ENCODE results near the gene ICAM5.

ICAM5 gene

DNA sequence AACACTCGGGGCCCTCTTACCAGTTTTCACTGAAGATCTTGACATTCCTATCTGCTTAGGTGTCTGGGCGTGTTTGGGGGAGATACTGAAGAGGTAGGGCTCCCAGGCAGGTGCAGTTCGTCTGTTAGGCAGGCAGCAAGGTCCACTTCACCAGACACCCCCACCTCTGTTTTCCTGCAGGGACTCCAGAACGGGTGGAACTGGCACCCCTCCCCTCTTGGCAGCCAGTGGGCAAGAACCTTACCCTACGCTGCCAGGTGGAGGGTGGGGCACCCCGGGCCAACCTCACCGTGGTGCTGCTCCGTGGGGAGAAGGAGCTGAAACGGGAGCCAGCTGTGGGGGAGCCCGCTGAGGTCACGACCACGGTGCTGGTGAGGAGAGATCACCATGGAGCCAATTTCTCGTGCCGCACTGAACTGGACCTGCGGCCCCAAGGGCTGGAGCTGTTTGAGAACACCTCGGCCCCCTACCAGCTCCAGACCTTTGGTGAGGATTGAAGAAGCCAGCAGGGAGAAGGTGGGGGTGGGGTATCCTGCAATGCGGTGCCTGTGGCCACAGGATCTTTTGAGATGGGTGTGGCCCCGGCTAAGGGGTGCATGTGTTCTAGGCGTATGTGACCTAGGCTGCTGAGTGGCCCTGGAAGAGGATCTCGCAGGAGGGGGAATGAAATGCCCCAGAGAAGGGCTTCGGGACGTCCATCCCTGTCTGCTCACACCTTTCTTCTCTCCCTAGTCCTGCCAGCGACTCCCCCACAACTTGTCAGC, 6.3 kb upstream of the ICAM5 start:
- DNase-seq (ENCODE audit: low read depth), result no peak
- H3K4me3 ChIP-seq (ENCODE audit: low read length), result no peak overlapping the region
- TF ChIP-seq, protein P1, sequence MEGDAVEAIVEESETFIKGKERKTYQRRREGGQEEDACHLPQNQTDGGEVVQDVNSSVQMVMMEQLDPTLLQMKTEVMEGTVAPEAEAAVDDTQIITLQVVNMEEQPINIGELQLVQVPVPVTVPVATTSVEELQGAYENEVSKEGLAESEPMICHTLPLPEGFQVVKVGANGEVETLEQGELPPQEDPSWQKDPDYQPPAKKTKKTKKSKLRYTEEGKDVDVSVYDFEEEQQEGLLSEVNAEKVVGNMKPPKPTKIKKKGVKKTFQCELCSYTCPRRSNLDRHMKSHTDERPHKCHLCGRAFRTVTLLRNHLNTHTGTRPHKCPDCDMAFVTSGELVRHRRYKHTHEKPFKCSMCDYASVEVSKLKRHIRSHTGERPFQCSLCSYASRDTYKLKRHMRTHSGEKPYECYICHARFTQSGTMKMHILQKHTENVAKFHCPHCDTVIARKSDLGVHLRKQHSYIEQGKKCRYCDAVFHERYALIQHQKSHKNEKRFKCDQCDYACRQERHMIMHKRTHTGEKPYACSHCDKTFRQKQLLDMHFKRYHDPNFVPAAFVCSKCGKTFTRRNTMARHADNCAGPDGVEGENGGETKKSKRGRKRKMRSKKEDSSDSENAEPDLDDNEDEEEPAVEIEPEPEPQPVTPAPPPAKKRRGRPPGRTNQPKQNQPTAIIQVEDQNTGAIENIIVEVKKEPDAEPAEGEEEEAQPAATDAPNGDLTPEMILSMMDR (conservative IDR thresholded peaks at IDR 0.05; ENCODE audit: low read length), result no peak

DNA sequence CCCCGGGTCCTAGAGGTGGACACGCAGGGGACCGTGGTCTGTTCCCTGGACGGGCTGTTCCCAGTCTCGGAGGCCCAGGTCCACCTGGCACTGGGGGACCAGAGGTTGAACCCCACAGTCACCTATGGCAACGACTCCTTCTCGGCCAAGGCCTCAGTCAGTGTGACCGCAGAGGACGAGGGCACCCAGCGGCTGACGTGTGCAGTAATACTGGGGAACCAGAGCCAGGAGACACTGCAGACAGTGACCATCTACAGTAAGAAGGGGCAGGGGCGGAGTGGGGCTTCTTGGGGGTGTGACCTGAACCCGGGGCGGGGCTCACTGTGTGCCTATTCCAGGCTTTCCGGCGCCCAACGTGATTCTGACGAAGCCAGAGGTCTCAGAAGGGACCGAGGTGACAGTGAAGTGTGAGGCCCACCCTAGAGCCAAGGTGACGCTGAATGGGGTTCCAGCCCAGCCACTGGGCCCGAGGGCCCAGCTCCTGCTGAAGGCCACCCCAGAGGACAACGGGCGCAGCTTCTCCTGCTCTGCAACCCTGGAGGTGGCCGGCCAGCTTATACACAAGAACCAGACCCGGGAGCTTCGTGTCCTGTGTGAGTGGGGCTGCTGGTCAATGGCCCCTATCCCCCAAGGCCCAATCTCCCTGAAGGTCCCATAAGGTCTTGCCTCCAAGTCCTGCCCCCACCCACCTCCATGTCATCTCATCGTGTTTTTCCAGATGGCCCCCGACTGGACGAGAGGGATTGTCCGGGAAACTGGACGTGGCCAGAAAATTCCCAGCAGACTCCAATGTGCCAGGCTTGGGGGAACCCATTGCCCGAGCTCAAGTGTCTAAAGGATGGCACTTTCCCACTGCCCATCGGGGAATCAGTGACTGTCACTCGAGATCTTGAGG, 5.4 kb upstream of the ICAM5 start:
- H3K4me3 ChIP-seq (ENCODE audit: low read length), result no peak overlapping the region
- DNase-seq (ENCODE audit: low read depth), result no peak
- TF ChIP-seq, protein P1 (conservative IDR thresholded peaks at IDR 0.05; ENCODE audit: low read length), result no peak

DNA sequence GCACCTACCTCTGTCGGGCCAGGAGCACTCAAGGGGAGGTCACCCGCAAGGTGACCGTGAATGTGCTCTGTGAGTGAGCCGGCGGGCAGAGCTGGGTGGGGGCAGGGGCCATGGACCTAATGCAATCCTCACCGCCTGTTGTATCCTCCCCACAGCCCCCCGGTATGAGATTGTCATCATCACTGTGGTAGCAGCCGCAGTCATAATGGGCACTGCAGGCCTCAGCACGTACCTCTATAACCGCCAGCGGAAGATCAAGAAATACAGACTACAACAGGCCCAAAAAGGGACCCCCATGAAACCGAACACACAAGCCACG, 4.8 kb upstream of the ICAM5 start:
- TF ChIP-seq, protein P1 (conservative IDR thresholded peaks at IDR 0.05; ENCODE audit: low read length), result no peak
- DNase-seq (ENCODE audit: low read depth), result no peak

GRCh38 chr19:10285393-10285792, 4.4 kb upstream of the ICAM5 start:
- no peak overlapping the region for H3K4me3 ChIP-seq (ENCODE audit: low read length)
- TF ChIP-seq, protein P1 (conservative IDR thresholded peaks at IDR 0.05; ENCODE audit: low read length), result no peak
- no peak for DNase-seq (ENCODE audit: low read depth)

More for the DNA sequence above, 4.8 kb upstream of the ICAM5 start:
- no peak overlapping the region for H3K4me3 ChIP-seq (ENCODE audit: low read length)

DNA sequence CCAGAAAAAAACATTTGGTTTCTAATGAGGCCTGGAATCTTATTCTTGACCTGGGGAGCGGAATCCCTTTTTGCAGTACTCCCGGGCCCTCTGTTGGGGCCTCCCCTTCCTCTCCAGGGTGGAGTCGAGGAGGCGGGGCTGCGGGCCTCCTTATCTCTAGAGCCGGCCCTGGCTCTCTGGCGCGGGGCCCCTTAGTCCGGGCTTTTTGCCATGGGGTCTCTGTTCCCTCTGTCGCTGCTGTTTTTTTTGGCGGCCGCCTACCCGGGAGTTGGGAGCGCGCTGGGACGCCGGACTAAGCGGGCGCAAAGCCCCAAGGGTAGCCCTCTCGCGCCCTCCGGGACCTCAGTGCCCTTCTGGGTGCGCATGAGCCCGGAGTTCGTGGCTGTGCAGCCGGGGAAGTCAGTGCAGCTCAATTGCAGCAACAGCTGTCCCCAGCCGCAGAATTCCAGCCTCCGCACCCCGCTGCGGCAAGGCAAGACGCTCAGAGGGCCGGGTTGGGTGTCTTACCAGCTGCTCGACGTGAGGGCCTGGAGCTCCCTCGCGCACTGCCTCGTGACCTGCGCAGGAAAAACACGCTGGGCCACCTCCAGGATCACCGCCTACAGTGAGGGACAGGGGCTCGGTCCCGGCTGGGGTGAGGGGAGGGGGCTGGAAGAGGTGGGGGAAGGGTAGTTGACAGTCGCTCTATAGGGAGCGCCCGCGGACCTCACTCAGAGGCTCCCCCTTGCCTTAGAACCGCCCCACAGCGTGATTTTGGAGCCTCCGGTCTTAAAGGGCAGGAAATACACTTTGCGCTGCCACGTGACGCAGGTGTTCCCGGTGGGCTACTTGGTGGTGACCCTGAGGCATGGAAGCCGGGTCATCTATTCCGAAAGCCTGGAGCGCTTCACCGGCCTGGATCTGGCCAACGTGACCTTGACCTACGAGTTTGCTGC, 2.7 kb upstream of the ICAM5 start, which contains the start of gene ICAM4:
ICAM4 (plus strand) TSS at position 153 of the 935 bp plus-strand sequence; CDS start at position 211, 58 bp downstream.
- TF ChIP-seq, protein P1 (conservative IDR thresholded peaks at IDR 0.05; ENCODE audit: low read length), result no peak
- DNase-seq (ENCODE audit: low read depth), result no peak
- H3K4me3 ChIP-seq (ENCODE audit: low read length), result no peak within 1 kb of the TSS

DNA sequence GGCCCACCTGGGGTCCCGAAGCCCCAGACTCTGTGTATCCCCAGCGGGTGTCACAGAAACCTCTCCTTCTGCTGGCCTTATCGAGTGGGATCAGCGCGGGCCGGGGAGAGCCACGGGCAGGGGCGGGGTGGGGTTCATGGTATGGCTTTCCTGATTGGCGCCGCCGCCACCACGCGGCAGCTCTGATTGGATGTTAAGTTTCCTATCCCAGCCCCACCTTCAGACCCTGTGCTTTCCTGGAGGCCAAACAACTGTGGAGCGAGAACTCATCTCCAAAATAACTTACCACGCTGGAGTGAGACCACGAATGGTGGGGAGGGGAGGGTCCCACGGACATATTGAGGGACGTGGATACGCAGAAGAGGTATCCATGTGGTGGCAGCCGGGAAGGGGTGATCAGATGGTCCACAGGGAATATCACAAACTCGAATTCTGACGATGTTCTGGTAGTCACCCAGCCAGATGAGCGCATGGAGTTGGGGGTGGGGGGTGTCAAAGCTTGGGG, 1.0 kb upstream of the ICAM5 start:
- no peak for DNase-seq (ENCODE audit: low read depth)

More for the DNA sequence above, 1.0 kb upstream of the ICAM5 start:
- TF ChIP-seq, protein P1 (conservative IDR thresholded peaks at IDR 0.05; ENCODE audit: low read length), result no peak
- peak overlapping the region; percentile 58 for H3K4me3 ChIP-seq (ENCODE audit: low read length)

Measured in AG10803 (cell line).